OCI-LY1 (cell line): Measurements from ENCODE around the gene SELENOI.

Experiments used
- EZH2 ChIP-seq: fragments of 200-600 bp; sonication (generic), shearing (Covaris generic); IDR thresholded peaks from 2 replicates; pipeline ENCODE4 v1.8.0; 2017; ENCODE audit warnings: borderline replicate concordance, mixed run types, mild to moderate bottlenecking, antibody characterized with exemption, low read length, moderate library complexity, mixed read lengths
- TF ChIP-seq, protein P1 (sequence below): fragments of 200-600 bp; sonication (generic), shearing (Covaris generic); IDR thresholded peaks from 2 replicates; pipeline ENCODE4 v1.5.1; 2017; ENCODE audit warnings: mild to moderate bottlenecking, antibody characterized with exemption, low read length, moderate library complexity, mixed read lengths

- TF ChIP-seq EZH2, result no peak
- TF ChIP-seq, protein P1, sequence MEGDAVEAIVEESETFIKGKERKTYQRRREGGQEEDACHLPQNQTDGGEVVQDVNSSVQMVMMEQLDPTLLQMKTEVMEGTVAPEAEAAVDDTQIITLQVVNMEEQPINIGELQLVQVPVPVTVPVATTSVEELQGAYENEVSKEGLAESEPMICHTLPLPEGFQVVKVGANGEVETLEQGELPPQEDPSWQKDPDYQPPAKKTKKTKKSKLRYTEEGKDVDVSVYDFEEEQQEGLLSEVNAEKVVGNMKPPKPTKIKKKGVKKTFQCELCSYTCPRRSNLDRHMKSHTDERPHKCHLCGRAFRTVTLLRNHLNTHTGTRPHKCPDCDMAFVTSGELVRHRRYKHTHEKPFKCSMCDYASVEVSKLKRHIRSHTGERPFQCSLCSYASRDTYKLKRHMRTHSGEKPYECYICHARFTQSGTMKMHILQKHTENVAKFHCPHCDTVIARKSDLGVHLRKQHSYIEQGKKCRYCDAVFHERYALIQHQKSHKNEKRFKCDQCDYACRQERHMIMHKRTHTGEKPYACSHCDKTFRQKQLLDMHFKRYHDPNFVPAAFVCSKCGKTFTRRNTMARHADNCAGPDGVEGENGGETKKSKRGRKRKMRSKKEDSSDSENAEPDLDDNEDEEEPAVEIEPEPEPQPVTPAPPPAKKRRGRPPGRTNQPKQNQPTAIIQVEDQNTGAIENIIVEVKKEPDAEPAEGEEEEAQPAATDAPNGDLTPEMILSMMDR, result no peak
Observed at GRCh38 chr2:26412091-26412673, 66.2 kb downstream of the SELENOI start.
